Measurements from ENCODE around the gene ENOX1.

GRCh38 chr13:43537124-43537523 is 249.6 kb downstream of the ENOX1 start:
- TF ChIP-seq FOXJ3 (CRISPR knock-in tag; IDR thresholded peaks at IDR 0.05; ENCODE audit: borderline replicate concordance) (no peak), CTCF (IDR thresholded peaks at IDR 0.05) (no peak), NR2C2 (CRISPR knock-in tag; IDR thresholded peaks at IDR 0.05) (no peak), CBFB (CRISPR knock-in tag; IDR thresholded peaks at IDR 0.05; ENCODE audit: low read depth) (no peak), CREB1 (CRISPR knock-in tag; IDR thresholded peaks at IDR 0.05) (no peak), ESRRA (CRISPR knock-in tag; IDR thresholded peaks at IDR 0.05; ENCODE audit: borderline replicate concordance) (no peak), NFATC4 (CRISPR knock-in tag; IDR thresholded peaks at IDR 0.05) (no peak), STAT6 (CRISPR knock-in tag; conservative IDR thresholded peaks at IDR 0.05; ENCODE audit: low read depth) (no peak), ZSCAN18 (CRISPR knock-in tag; IDR thresholded peaks at IDR 0.05) (no peak), TP53 (CRISPR knock-in tag; IDR thresholded peaks at IDR 0.05) (no peak)
